RCC 7860 (cell line): ENCODE measurements around the gene MLN.

Experiments
- DNase-seq: peaks from one replicate; pipeline ENCODE4 v3.0.0-alpha.2; 2015; ENCODE audit warnings: low spot score
- FAIRE-seq: peaks from 2 replicates; lab custom pipeline; 2012; peaks lifted over from hg19 to GRCh38; lab: Jason Lieb, UNC

Gene MLN

DNA sequence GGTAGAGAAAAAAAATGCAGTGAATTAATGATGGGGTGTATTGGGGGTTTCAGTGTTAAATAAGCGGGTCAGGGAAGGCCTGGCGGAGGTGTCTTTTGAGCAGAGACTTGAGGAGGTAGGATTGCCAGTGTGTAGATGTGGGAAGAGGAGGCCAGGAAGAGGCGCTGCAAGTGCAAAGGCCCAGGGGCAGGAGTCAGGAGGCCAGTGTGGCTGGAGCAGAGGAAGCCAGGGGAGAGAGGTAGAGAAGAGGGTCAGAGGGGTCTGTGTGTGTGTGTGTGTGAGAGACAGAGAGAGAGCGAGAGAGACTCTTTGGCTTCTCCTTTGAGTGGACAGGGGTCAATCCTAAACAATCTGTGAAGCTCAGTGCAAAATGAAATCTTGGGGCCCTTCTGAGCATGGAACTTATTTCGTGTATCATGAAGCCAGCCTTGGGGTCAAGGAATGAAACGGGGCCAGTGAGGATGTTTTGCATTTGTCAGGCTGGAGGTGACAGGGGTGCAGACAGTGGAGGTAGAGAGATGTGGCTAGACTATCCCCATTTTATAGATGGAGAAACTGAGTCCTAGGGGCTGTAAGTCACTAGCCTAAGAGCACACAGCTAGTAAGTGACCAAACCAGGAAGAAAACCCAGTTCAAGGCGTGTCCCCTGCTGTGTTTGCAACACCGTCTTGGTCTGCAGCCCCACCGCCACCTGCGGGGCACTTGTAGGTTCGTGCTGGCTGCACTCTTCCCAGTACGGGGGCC, 47.4 kb downstream of the MLN start:
- DNase-seq, result no peak
- FAIRE-seq, result no peak

- DNase-seq (peak; percentile 46), FAIRE-seq (peak; percentile 53)
Observed at GRCh38 chr6:33755070-33755869, 48.5 kb downstream of the MLN start.

DNA sequence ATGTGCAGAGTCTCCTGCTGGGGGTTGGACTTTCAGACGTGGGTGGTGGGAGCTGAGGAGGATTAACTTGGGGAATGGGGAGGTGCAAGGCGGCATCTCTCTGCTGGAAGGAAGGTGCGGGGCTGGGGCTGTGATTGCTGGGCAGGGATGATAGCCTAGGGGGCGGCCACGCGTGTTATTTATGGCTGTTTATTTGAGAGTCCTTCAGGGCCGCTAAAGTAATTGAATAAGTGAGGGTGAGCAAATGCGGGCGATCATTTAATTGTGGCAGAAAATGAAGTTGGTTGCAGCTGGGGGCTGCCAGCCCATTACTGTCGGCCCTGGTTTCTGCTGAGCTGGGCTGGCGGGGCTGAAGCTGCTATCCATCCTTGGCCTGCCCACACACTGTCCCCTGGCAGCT, 49.6 kb downstream of the MLN start:
- no peak for FAIRE-seq
- no peak for DNase-seq

DNA sequence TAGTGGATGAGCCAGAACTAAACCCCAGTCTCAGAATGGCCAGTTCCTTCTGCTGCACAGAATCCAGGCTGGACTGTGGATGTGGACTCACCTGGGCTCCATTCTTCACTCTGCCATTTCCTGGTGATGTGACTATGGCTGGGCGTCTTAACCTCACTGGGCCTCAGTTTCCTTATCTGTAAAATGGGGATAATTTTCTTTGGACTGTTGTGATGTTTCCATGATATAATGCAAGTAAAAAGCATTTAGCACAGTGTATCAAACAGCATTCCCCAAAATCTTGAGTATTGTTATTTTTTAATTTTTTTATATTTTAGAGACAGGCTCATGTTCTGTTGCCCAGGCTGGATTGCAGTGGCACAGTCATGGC, 51.2 kb downstream of the MLN start:
- FAIRE-seq, result no peak

GRCh38 chr6:33751771-33752645, 51.8 kb downstream of the MLN start:
- DNase-seq (no peak), FAIRE-seq (no peak)

More for the DNA sequence above, 51.2 kb downstream of the MLN start:
- no peak for DNase-seq

GRCh38 chr6:33750244-33750991, 53.4 kb downstream of the MLN start:
- FAIRE-seq (no peak), DNase-seq (no peak)

DNA sequence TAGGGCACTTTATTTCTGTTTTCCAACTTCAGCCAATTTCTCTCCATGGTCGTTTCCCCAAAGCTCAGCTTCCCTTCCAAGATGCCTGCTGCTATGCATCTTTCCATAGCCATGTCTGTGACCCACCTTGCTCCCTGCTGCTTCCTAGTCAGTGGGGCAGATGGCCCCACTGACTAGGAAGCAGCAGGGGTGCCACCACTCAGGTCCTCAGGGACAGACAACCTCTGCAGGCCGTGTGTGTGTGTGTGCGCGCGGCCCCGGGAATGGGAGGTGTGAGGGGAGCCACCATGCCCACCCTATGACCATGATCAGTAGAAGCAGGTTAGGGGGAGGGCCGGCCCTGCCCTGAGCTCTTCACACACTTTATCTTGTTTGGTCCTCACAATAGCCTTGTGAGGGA, 54.4 kb downstream of the MLN start:
- FAIRE-seq (no peak), DNase-seq (no peak)

- DNase-seq (no peak), FAIRE-seq (no peak)
Observed at GRCh38 chr6:33748841-33749240, 55.0 kb downstream of the MLN start.

DNA sequence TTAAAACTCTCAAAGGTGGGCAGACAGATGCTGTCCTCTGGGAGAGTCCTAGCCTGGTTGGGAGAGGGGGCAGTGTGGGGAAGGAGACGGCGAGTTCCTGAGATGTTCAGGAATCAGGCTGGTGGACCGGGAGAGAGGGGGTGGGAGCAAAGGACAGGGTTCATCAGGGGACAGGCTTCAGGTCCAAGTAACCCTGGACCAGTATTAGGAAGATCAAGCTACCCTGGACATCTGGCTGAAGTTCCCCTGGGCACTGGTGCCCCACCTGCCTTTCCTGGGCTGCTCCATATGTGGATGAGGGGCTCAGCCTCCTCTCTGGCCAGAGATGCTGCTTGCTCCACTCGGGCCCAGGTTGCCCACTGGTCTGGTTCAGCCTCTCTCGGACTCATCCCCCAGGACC, 56.0 kb downstream of the MLN start:
- no peak for FAIRE-seq
- no peak for DNase-seq

DNA sequence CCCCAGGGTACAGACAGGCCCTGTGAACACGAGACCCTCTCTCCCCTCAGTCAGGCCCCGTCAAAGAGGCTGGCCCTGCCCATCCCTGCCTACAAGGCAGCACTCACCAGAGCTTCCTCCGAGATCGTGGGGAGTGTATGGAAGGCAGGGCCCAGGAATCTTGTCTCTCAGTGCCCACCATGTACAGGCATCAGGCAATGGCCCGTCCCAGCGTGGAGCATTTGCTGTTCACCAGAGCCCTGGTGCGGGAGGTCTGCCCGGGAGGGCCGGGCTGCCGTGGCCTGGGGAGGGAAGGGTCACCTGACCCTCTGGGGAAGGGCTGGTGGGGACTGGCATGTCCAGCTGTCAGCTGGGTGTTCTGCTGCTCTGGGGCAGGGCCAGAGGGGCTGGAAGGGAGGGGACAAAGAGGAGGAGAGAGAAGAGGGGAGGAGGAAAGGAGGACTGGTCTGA, 57.1 kb downstream of the MLN start, which contains the start of gene IP6K3:
IP6K3 (minus strand) TSS at position 255 of the 450 bp plus-strand sequence. CDS start 11,429 bp downstream, outside the sequence.
- DNase-seq (no peak), FAIRE-seq (no peak)

DNA sequence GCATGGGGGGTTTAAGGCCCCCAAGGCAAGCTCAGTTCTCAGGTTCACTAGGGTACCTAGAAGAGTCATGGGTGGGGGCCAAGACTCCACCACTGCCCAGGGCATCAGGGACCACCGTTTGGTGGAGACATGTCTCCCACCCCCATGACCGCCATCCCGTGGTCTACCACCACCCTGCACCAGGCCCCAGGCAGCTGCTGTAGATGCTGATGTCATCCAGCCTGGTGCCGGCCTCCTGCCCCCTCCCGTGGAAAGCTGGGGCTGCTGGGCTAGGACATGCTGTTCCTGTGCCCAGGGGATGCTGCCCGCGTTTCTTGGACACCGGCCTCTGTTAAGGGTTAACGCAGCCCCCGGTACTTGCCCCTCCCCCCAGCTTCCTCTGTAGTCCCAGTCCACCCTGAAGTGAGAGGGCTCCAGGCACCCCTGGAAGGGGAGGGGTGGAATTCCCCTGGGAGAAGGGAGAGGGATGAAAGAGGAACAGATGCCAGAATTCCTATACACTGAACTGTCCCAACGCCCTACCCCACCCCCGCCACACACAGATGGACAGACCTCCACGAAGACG, 57.7 kb downstream of the MLN start:
- no peak for FAIRE-seq
- DNase-seq, result no peak

GRCh38 chr6:33745548-33745947, 58.3 kb downstream of the MLN start:
- FAIRE-seq, result no peak
- peak; percentile 18 for DNase-seq

DNA sequence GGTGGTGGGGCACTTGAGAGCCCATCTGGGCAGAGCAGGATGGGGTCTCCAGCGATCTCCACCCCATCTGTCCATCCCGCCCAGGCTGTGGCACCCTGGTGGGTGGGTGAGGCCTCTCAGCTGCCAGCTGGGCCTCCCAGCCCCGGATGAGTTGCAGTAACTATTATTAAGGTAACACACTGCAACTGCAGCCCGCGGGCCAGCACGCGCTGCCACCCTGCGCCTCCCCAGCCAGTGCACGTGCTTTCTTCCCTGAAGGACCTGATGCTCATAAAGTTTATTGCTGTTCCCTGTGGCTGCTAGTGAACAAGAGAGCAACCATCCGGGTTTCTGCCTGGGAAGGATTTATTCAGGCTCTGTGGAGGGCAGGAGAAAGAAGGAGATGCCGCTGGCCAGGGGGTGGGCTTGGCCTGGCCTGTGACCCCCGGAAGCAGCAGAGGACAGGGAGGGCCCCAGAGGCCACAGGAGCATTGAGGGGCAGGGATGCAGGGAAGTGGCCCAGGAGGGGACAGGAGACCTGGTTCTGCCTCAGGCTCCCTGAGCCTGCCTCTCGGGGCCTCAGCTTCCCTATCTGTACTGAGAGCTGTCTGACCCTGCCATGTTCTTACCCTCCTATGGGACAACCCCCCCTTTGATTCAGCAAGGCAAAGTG, 58.8 kb downstream of the MLN start:
- FAIRE-seq, result no peak
- DNase-seq, result no peak
